B cell (primary cell): ENCODE measurements around the gene CT45A2.
"Not testable (repeated sequence)": the region's sequence is repeated elsewhere in the genome, so short reads cannot be mapped to it uniquely, and the experiment has no call there.

Experiments used
- CTCF ChIP-seq: fragments of 200-600 bp; IDR thresholded peaks from one replicate; pipeline ENCODE4 v1.8.0; 2022; ENCODE audit warnings: antibody characterized with exemption, mild to moderate bottlenecking
- EZH2 ChIP-seq: IDR thresholded peaks from 2 replicates; pipeline ENCODE4 v1.6.1; 2012; ENCODE audit warnings: borderline replicate concordance, low read depth, mild to moderate bottlenecking, moderate library complexity, low read length; ENCODE audit not compliant: insufficient read depth, poor library complexity, severe bottlenecking

GRCh38 chrX:135768091-135768490, 51.7 kb downstream of the CT45A2 start, which contains the start of gene CT45A3:
- TF ChIP-seq CTCF, EZH2: not testable (repeated sequence)
